Caco-2 (cell line): ENCODE data around the gene CDH11. TPM values are rescaled to one million over a fixed set of nuclear protein-coding genes. Genes with fewer than 3 reads are reported as not detected.

ENCODE experiments used
- BruUV-seq: library from RNA; stranded (reverse); fragments of 400-500 nt; replicated peaks from 2 replicates; lab custom pipeline; 2021; lab: Mats Ljungman, UMichigan
- CTCF ChIA-PET: fragments of 300-600 bp; sonication (Branson Sonifier 250); formaldehyde crosslinking; loops from one replicate; lab custom pipeline; 2022; ENCODE audit warnings: antibody characterized with exemption; lab: Charles Lee
- POLR2A ChIA-PET: fragments of 300-600 bp; sonication (Branson Sonifier 250); formaldehyde crosslinking; loops from one replicate; lab custom pipeline; 2022; ENCODE audit warnings: antibody characterized with exemption; lab: Charles Lee
- DNase-seq, 2 experiments: peaks; one replicate each; pipeline versions ENCODE4 v3.0.0 to v3.0.0-alpha.2; 2020 to 2022
- H3K27me3 ChIP-seq: replicated peaks from 2 replicates; pipeline ENCODE4 v1.6.0; 2011; ENCODE audit warnings: low read length; ENCODE audit not compliant: control insufficient read depth, insufficient read depth
- H3K36me3 ChIP-seq: 2 replicates; pipeline ENCODE4 v1.5.1; 2011; ENCODE audit warnings: low read length; ENCODE audit not compliant: control insufficient read depth, insufficient read depth
- H3K4me1 ChIP-seq: fragments of 250-450 bp; sonication (Bioruptor Pico); 2 replicates; pipeline ENCODE4 v1.5.1; 2020; ENCODE audit warnings: mild to moderate bottlenecking
- H3K4me3 ChIP-seq: 2 replicates; pipeline ENCODE4 v1.5.1; 2011; ENCODE audit warnings: low read depth, mild to moderate bottlenecking, control low read depth, low read length
- H3K9me3 ChIP-seq: fragments of 250-450 bp; sonication (Bioruptor Pico); 2 replicates; pipeline ENCODE4 v1.5.1; 2020; ENCODE audit warnings: mild to moderate bottlenecking, moderate library complexity
- H3K27ac Mint-ChIP-seq: one replicate; pipeline ENCODE4 v1.8.0; 2022; ENCODE audit warnings: mixed read lengths; ENCODE audit not compliant: unreplicated experiment
- H3K27me3 Mint-ChIP-seq: one replicate; pipeline ENCODE4 v1.8.0; 2022; ENCODE audit warnings: mixed read lengths; ENCODE audit not compliant: insufficient read depth, unreplicated experiment
- H3K36me3 Mint-ChIP-seq: one replicate; pipeline ENCODE4 v1.8.0; 2022; ENCODE audit warnings: mild to moderate bottlenecking, mixed read lengths; ENCODE audit not compliant: insufficient read depth, unreplicated experiment
- H3K4me1 Mint-ChIP-seq: one replicate; pipeline ENCODE4 v1.8.0; 2022; ENCODE audit warnings: low read depth, mixed read lengths; ENCODE audit not compliant: unreplicated experiment
- H3K4me3 Mint-ChIP-seq: one replicate; pipeline ENCODE4 v1.8.0; 2022; ENCODE audit warnings: mild to moderate bottlenecking, moderate library complexity, mixed read lengths; ENCODE audit not compliant: unreplicated experiment
- H3K9me3 Mint-ChIP-seq: one replicate; pipeline ENCODE4 v1.8.0; 2022; ENCODE audit warnings: mixed read lengths; ENCODE audit not compliant: unreplicated experiment
- intact Hi-C: fragments of 100-400 bp; cut with micrococcal nuclease; formaldehyde crosslinking; loops from one replicate; pipeline ENCODE4 v1.10.0; 2022; ENCODE audit not compliant: unreplicated experiment
- total RNA-seq: library from RNA; stranded (reverse); gene quantifications from 2 replicates; pipeline ENCODE4 v1.2.3, GENCODE V29; 2022
- TF ChIP-seq, protein P1 (sequence below), 2 experiments: fragments of 200-600 bp in 1 of 2; IDR thresholded peaks; 1 replicate in 1 of 2; 2 replicates in 1 of 2; pipeline versions ENCODE4 v1.5.1 to v1.8.0; 2011 to 2022; ENCODE audit warnings: antibody characterized with exemption in 1 of 2, control low read depth in 1 of 2, inconsistent platforms in 1 of 2, low read depth in 1 of 2, low read length in 1 of 2, mild to moderate bottlenecking in 1 of 2, moderate library complexity in 1 of 2; ENCODE audit not compliant: insufficient read depth in 1 of 2, severe bottlenecking in 1 of 2, unreplicated experiment in 1 of 2

Gene CDH11
- total RNA-seq, 1 experiment from 2014 or later = not detected

DNA sequence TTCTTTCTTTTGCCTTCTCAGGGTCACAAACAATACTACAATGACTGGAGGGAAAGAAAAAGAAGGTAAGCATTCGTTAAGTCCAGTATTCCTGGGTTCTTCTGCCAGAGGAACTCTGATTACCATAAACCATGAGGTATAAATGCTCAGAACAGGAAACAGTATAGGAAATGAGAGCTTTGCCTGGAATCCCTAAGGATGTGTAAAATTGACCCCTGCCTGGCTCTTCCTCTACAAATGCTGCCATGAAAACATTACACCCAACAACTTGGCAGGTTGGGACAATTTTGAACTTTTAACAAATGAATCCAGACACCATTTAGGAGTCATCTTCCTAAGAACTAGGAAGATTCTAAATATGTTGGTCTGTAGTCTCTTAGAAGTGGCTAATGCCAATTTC is 173.8 kb downstream of the CDH11 start:
- POLR2A ChIA-PET = no interaction called here
- no peak overlapping the region for H3K4me3 Mint-ChIP-seq
- no peaks in the 10 kb centered on the region for H3K36me3 ChIP-seq
- TF ChIP-seq, protein P1, sequence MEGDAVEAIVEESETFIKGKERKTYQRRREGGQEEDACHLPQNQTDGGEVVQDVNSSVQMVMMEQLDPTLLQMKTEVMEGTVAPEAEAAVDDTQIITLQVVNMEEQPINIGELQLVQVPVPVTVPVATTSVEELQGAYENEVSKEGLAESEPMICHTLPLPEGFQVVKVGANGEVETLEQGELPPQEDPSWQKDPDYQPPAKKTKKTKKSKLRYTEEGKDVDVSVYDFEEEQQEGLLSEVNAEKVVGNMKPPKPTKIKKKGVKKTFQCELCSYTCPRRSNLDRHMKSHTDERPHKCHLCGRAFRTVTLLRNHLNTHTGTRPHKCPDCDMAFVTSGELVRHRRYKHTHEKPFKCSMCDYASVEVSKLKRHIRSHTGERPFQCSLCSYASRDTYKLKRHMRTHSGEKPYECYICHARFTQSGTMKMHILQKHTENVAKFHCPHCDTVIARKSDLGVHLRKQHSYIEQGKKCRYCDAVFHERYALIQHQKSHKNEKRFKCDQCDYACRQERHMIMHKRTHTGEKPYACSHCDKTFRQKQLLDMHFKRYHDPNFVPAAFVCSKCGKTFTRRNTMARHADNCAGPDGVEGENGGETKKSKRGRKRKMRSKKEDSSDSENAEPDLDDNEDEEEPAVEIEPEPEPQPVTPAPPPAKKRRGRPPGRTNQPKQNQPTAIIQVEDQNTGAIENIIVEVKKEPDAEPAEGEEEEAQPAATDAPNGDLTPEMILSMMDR (IDR thresholded peaks at IDR 0.05; ENCODE audit: insufficient read depth in 1 of 2, low read depth in 1 of 2, low read length in 1 of 2, severe bottlenecking in 1 of 2, unreplicated experiment in 1 of 2) = no peak
- H3K27me3 ChIP-seq = no peaks in the 10 kb centered on the region
- H3K4me1 ChIP-seq = no peaks in the 10 kb centered on the region
- no peaks in the 10 kb centered on the region for H3K4me1 Mint-ChIP-seq
- no peaks in the 10 kb centered on the region for H3K27me3 Mint-ChIP-seq
- BruUV-seq = no TSS peak
- no peaks in the 10 kb centered on the region for H3K9me3 Mint-ChIP-seq
- H3K27ac Mint-ChIP-seq = no peak overlapping the region
- intact Hi-C loops = no loop called here
- no peak for DNase-seq
- no peak overlapping the region for H3K4me3 ChIP-seq
- H3K36me3 Mint-ChIP-seq = no peaks in the 10 kb centered on the region
- CTCF ChIA-PET = no interaction called here
- H3K9me3 ChIP-seq = no peaks in the 10 kb centered on the region

DNA sequence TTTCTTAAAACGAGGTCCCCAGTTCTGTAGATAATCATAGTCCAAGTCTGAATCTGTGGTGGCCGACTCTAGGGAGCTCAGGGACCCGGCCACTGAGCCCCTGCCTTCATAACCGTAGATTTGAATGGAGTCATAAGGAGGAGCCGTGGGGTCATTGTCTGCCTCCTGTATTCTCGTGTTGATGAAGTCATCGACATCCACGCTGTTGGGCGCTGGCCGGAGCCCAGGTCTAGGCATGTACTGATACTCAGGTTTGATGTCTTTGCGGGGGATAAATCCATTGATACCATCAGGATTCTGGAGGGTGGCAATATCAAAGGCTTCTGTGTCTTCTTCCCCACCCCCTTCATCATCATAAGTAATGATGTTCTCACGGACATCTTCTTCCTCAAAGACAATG is 174.2 kb downstream of the CDH11 start:
- Mint-ChIP-seq H3K4me3 (no peak overlapping the region), H3K4me1 (no peaks in the 10 kb centered on the region), H3K27me3 (no peaks in the 10 kb centered on the region), H3K9me3 (no peaks in the 10 kb centered on the region), H3K27ac (no peak overlapping the region), H3K36me3 (no peaks in the 10 kb centered on the region)
- no peaks in the 10 kb centered on the region for H3K4me1 ChIP-seq
- POLR2A ChIA-PET = no interaction called here
- CTCF ChIA-PET = no interaction called here
- no peak overlapping the region for H3K4me3 ChIP-seq
- BruUV-seq = no TSS peak
- H3K27me3 ChIP-seq = no peaks in the 10 kb centered on the region
- no peaks in the 10 kb centered on the region for H3K9me3 ChIP-seq
- intact Hi-C loops = no loop called here
- TF ChIP-seq, protein P1 (IDR thresholded peaks at IDR 0.05; ENCODE audit: insufficient read depth in 1 of 2, low read depth in 1 of 2, low read length in 1 of 2, severe bottlenecking in 1 of 2, unreplicated experiment in 1 of 2) = no peak
- no peak for DNase-seq
- H3K36me3 ChIP-seq = no peaks in the 10 kb centered on the region

DNA sequence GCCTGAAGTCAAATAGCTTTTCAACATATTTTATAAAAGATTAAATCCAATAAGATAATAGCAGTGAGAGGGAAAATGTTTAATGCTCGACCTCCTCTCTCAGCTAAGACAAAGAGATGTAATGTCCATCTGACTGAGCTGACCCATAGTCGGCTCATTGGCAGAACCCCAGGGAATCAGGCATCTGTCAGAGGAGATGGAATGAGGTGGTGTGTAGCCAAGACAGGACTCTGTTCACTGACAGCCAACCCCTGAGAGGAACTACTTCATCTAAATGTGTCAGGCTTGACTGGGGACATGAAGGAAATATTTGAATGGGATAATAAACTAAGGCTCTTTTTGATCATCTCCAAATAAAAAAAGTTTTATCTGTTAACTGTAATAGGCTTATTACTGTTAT is 188.0 kb downstream of the CDH11 start:
- POLR2A ChIA-PET = no interaction called here
- BruUV-seq = no TSS peak
- H3K9me3 Mint-ChIP-seq = no peaks in the 10 kb centered on the region
- H3K4me3 ChIP-seq = no peak overlapping the region
- no peak overlapping the region for H3K27ac Mint-ChIP-seq
- TF ChIP-seq, protein P1 (IDR thresholded peaks at IDR 0.05; ENCODE audit: insufficient read depth in 1 of 2, low read depth in 1 of 2, low read length in 1 of 2, severe bottlenecking in 1 of 2, unreplicated experiment in 1 of 2) = no peak
- no peaks in the 10 kb centered on the region for H3K27me3 ChIP-seq
- H3K36me3 Mint-ChIP-seq = no peaks in the 10 kb centered on the region
- no peak overlapping the region for H3K4me3 Mint-ChIP-seq
- CTCF ChIA-PET = no interaction called here
- DNase-seq = no peak
- H3K36me3 ChIP-seq = no peaks in the 10 kb centered on the region
- intact Hi-C loops = no loop called here
- peaks cover 8% of the 10 kb centered on the region for H3K27me3 Mint-ChIP-seq
- no peaks in the 10 kb centered on the region for H3K4me1 Mint-ChIP-seq
- H3K4me1 ChIP-seq = no peaks in the 10 kb centered on the region
- H3K9me3 ChIP-seq = no peaks in the 10 kb centered on the region
